ENCODE measurements around the gene FBXL17. TPM values are rescaled to one million over a fixed set of nuclear protein-coding genes. Genes with fewer than 3 reads are reported as not detected.

FBXL17 gene
- total and polyA plus RNA-seq, 9 of the 15 experiments (the other 6 are each of a cell fraction or from before 2014, with no cell fraction given), result 0.32 to 5.4 (median 1.8) TPM

DNA sequence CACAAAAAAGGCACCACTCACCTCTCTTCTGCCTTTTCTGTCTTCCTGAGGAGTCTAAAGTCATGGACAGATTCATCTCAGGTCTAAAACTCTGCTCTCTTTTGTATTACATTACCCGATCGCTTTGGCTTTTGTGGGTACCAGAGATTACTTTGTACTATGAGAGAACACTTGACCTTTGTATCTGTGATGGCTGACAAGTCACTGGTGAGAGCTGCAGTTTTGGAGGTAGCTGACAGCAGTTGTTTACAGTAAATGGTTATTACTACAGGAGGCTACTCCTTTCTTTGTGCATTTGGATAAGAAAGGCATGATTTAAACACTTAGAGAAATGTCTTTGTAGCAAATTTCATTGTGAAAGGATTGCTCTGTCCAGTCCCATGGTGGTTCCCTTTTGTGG, 307.3 kb downstream of the FBXL17 start (continued):
- no peak for TF ChIP-seq NFYB (IDR thresholded peaks at IDR 0.05; ENCODE audit: extremely low read depth, insufficient read length)

DNA sequence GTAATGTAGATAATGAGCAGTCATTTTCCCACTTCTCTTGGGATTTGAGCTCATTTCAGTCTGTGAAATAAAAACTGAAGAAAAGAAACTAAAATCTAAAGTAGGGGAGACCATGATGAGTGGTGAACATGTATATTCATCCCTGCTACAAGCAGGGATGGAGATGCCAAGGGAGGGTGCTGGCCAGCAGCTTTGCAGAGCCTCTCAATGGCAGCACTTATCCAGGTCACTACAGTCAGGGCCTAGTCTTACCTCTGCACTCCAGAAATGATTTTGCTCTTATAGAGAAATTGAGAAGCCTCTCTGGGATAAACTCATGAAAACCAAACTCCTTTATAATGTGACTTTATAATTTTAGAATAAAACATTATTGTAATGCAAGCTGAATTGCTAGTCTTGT, 317.6 kb downstream of the FBXL17 start:
- Histone ChIP-seq H3K36me3 (ENCODE audit: control insufficient read depth, insufficient read depth, low read length) (no peaks in the 10 kb centered on the region), H3K27ac (ENCODE audit: extremely low read depth, low read depth, low read length) (no peak overlapping the region), H4K20me1 (replicated peaks; ENCODE audit: control insufficient read depth, insufficient read depth, low read length) (no peaks in the 10 kb centered on the region), H3K4me2 (ENCODE audit: insufficient read depth, low read length) (no peak overlapping the region), H3K4me3 (no peak overlapping the region), H3K9me1 (ENCODE audit: control insufficient read depth, insufficient read depth, low read length) (no peaks in the 10 kb centered on the region), H3K9ac (ENCODE audit: insufficient read depth in 1 of 2, low read depth in 2 of 2, low read length in 2 of 2) (no peak overlapping the region), H3K4me1 (replicated peaks in 1 of 2; ENCODE audit: control insufficient read depth in 2 of 2, insufficient read depth in 2 of 2, low read length in 2 of 2) (no peaks in the 10 kb centered on the region), H3K79me2 (ENCODE audit: control insufficient read depth, insufficient read depth, low read length) (no peaks in the 10 kb centered on the region), H2AFZ (ENCODE audit: low read depth, low read length) (no peak overlapping the region), H3K27me3 (ENCODE audit: control insufficient read depth in 2 of 2, insufficient read depth in 2 of 2, low read length in 2 of 2) (no peaks in the 10 kb centered on the region), H3K9me3 (replicated peaks; ENCODE audit: control insufficient read depth, insufficient read depth, low read depth, low read length) (no peaks in the 10 kb centered on the region; the same call in 1 of the 2 replicates)
- no TSS peak for BruUV-seq (replicated peaks)
- POLR2A ChIA-PET, result no interaction called here
- in situ Hi-C loops (cut with MboI) (no loop called here), intact Hi-C loops (cut with micrococcal nuclease) (no loop called here)
- DNase-seq (ENCODE audit: extremely low read depth in 1 of 4, low spot score in 3 of 4), result no peak
- no peak for ATAC-seq
- FAIRE-seq, result no peak
- CTCF ChIA-PET (ENCODE audit: low intra/inter-chr PET ratio), result no interaction called here
- TF ChIP-seq, protein P1, sequence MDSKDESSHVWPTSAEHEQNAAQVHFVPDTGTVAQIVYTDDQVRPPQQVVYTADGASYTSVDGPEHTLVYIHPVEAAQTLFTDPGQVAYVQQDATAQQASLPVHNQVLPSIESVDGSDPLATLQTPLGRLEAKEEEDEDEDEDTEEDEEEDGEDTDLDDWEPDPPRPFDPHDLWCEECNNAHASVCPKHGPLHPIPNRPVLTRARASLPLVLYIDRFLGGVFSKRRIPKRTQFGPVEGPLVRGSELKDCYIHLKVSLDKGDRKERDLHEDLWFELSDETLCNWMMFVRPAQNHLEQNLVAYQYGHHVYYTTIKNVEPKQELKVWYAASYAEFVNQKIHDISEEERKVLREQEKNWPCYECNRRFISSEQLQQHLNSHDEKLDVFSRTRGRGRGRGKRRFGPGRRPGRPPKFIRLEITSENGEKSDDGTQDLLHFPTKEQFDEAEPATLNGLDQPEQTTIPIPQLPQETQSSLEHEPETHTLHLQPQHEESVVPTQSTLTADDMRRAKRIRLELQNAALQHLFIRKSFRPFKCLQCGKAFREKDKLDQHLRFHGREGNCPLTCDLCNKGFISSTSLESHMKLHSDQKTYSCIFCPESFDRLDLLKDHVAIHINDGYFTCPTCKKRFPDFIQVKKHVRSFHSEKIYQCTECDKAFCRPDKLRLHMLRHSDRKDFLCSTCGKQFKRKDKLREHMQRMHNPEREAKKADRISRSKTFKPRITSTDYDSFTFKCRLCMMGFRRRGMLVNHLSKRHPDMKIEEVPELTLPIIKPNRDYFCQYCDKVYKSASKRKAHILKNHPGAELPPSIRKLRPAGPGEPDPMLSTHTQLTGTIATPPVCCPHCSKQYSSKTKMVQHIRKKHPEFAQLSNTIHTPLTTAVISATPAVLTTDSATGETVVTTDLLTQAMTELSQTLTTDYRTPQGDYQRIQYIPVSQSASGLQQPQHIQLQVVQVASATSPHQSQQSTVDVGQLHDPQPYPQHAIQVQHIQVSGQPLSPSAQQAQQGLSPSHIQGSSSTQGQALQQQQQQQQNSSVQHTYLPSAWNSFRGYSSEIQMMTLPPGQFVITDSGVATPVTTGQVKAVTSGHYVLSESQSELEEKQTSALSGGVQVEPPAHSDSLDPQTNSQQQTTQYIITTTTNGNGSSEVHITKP (IDR thresholded peaks at IDR 0.05; ENCODE audit: partially characterized antibody), result no peak
- TF ChIP-seq, protein P2, sequence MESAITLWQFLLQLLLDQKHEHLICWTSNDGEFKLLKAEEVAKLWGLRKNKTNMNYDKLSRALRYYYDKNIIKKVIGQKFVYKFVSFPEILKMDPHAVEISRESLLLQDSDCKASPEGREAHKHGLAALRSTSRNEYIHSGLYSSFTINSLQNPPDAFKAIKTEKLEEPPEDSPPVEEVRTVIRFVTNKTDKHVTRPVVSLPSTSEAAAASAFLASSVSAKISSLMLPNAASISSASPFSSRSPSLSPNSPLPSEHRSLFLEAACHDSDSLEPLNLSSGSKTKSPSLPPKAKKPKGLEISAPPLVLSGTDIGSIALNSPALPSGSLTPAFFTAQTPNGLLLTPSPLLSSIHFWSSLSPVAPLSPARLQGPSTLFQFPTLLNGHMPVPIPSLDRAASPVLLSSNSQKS (CRISPR knock-in tag; IDR thresholded peaks at IDR 0.05), result no peak
- TF ChIP-seq NFXL1 (CRISPR knock-in tag; IDR thresholded peaks at IDR 0.05), result no peak
- TF ChIP-seq, protein P3, sequence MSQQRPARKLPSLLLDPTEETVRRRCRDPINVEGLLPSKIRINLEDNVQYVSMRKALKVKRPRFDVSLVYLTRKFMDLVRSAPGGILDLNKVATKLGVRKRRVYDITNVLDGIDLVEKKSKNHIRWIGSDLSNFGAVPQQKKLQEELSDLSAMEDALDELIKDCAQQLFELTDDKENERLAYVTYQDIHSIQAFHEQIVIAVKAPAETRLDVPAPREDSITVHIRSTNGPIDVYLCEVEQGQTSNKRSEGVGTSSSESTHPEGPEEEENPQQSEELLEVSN (IDR thresholded peaks at IDR 0.05; ENCODE audit: borderline replicate concordance in 1 of 2, extremely low read depth in 1 of 2, insufficient read depth in 1 of 2, insufficient read length in 1 of 2, low read depth in 1 of 2, low read length in 1 of 2, poor library complexity in 1 of 2, severe bottlenecking in 1 of 2), result no peak
- TF ChIP-seq ARID1B (IDR thresholded peaks at IDR 0.05), result no peak
- TF ChIP-seq TCF7 (IDR thresholded peaks at IDR 0.05; ENCODE audit: borderline replicate concordance), result no peak
- no peak for TF ChIP-seq FOS (IDR thresholded peaks at IDR 0.05; ENCODE audit: extremely low read depth, insufficient read length)
- TF ChIP-seq HLTF (IDR thresholded peaks at IDR 0.05), result no peak
- TF ChIP-seq, protein P4, sequence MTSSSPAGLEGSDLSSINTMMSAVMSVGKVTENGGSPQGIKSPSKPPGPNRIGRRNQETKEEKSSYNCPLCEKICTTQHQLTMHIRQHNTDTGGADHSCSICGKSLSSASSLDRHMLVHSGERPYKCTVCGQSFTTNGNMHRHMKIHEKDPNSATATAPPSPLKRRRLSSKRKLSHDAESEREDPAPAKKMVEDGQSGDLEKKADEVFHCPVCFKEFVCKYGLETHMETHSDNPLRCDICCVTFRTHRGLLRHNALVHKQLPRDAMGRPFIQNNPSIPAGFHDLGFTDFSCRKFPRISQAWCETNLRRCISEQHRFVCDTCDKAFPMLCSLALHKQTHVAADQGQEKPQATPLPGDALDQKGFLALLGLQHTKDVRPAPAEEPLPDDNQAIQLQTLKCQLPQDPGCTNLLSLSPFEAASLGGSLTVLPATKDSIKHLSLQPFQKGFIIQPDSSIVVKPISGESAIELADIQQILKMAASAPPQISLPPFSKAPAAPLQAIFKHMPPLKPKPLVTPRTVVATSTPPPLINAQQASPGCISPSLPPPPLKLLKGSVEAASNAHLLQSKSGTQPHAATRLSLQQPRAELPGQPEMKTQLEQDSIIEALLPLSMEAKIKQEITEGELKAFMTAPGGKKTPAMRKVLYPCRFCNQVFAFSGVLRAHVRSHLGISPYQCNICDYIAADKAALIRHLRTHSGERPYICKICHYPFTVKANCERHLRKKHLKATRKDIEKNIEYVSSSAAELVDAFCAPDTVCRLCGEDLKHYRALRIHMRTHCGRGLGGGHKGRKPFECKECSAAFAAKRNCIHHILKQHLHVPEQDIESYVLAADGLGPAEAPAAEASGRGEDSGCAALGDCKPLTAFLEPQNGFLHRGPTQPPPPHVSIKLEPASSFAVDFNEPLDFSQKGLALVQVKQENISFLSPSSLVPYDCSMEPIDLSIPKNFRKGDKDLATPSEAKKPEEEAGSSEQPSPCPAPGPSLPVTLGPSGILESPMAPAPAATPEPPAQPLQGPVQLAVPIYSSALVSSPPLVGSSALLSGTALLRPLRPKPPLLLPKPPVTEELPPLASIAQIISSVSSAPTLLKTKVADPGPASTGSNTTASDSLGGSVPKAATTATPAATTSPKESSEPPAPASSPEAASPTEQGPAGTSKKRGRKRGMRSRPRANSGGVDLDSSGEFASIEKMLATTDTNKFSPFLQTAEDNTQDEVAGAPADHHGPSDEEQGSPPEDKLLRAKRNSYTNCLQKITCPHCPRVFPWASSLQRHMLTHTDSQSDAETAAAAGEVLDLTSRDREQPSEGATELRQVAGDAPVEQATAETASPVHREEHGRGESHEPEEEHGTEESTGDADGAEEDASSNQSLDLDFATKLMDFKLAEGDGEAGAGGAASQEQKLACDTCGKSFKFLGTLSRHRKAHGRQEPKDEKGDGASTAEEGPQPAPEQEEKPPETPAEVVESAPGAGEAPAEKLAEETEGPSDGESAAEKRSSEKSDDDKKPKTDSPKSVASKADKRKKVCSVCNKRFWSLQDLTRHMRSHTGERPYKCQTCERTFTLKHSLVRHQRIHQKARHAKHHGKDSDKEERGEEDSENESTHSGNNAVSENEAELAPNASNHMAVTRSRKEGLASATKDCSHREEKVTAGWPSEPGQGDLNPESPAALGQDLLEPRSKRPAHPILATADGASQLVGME (CRISPR knock-in tag; IDR thresholded peaks at IDR 0.05), result no peak

Measured in K562 (cell line).